G401 (cell line): ENCODE data around the gene PLA2G4F. TPM values are rescaled to one million over a fixed set of nuclear protein-coding genes. Genes with fewer than 3 reads are reported as not detected.

Source experiments
- DNase-seq: peaks from one replicate; pipeline ENCODE4 v3.0.0-alpha.2; 2015; ENCODE audit warnings: low spot score
- in situ Hi-C: cut with HindIII; loops from 2 replicates; pipeline ENCODE4 v1.10.0; 2016; ENCODE audit warnings: low sequenced_read_pairs, mixed read lengths
- total RNA-seq: library from RNA; depleted of rRNA; stranded (reverse); fragments of >200 nt; shearing (Covaris generic); gene quantifications from 2 replicates; pipeline ENCODE4 v1.2.3, GENCODE V29; 2014

Gene PLA2G4F
- total RNA-seq, 1 experiment from 2014 or later, result not detected

GRCh38 chr15:42150219-42150970 lies 6.0 kb downstream of the PLA2G4F start:
- DNase-seq, result no peak
- in situ Hi-C loops, result no loop called here

GRCh38 chr15:42149493-42150218 lies 6.8 kb downstream of the PLA2G4F start:
- no peak for DNase-seq
- in situ Hi-C loops, result no loop called here

- in situ Hi-C loops, result no loop called here
- DNase-seq, result no peak
Observed at GRCh38 chr15:42148808-42149492, 7.5 kb downstream of the PLA2G4F start.

DNA sequence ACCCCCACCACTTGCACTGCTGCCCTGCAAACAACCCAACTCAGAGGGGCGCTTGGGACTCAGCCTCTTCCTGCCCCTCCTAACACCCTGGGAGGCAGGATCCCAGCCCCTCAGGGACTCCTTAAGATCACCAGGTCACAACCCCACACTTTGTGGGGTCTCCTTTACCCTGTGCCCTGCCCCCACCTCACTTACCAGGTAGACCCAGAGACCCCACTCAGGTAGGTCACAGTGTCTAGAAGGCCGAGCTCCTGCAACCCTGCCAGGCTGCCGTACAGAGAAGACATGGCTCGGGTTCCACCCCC lies 9.1 kb downstream of the PLA2G4F start:
- in situ Hi-C loops, result no loop called here
- no peak for DNase-seq

- no peak for DNase-seq
- in situ Hi-C loops, result no loop called here
Observed at GRCh38 chr15:42146551-42147430, 9.6 kb downstream of the PLA2G4F start.

GRCh38 chr15:42145546-42146455 lies 10.6 kb downstream of the PLA2G4F start:
- in situ Hi-C loops, result no loop called here
- DNase-seq, result no peak

DNA sequence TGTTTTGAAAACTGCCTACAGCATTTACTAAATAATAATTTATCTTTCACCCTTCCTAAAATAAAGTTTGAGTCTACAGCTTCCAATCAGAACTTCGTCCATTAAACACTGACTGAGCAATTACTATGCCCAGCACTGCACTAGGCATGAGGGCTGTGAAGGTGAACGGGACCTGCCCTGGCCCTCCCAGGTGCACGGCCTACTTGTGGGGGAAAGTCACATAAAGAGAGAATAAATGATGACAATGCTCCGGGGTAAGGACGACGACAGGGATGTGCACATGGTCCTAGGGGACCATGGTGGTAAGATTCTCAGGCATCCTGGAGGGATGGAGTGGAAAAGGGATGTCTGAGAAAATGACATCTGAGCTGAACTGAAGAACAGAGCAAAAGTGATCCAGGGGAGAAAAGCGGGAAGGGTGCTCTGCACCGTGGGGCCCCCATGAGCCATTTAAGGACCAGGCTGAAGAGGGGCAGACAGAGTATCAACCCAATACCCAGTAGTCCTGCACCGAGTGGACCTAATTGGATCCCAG lies 11.5 kb downstream of the PLA2G4F start:
- in situ Hi-C loops, result no loop called here
- no peak for DNase-seq

- in situ Hi-C loops, result no loop called here
- no peak for DNase-seq
Observed at GRCh38 chr15:42143866-42144625, 12.4 kb downstream of the PLA2G4F start.

GRCh38 chr15:42143356-42143755 lies 13.1 kb downstream of the PLA2G4F start:
- in situ Hi-C loops, result no loop called here

GRCh38 chr15:42141795-42142667 lies 14.4 kb downstream of the PLA2G4F start:
- no peak for DNase-seq
- in situ Hi-C loops, result no loop called here

More at GRCh38 chr15:42143356-42143755, 13.1 kb downstream of the PLA2G4F start:
- DNase-seq, result no peak

DNA sequence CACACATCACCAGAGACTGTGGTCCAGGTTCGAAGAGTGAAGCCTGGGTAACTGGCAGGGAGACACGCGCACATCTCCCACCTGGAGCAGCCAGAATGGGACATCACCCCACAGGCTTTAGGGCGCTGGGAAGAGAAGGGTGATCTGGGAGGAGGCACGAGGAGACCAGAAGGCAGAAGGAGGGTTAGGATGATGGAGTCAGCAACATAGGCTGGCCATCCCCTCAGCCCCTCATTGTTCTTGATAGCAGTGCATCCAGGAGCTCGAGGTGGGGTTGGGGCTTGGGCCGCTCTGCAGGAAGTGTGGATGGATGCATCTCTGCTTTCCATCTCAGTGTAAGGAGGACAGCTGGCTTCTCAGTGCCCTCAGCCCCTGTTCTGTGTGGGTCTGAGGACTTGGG lies 15.2 kb downstream of the PLA2G4F start:
- in situ Hi-C loops, result no loop called here

GRCh38 chr15:42140383-42141070 lies 15.9 kb downstream of the PLA2G4F start:
- in situ Hi-C loops, result no loop called here

More for the DNA sequence above, 15.2 kb downstream of the PLA2G4F start:
- no peak for DNase-seq

GRCh38 chr15:42139596-42139995 lies 16.8 kb downstream of the PLA2G4F start:
- DNase-seq, result no peak
- in situ Hi-C loops, result no loop called here

More at GRCh38 chr15:42140383-42141070, 15.9 kb downstream of the PLA2G4F start:
- no peak for DNase-seq

DNA sequence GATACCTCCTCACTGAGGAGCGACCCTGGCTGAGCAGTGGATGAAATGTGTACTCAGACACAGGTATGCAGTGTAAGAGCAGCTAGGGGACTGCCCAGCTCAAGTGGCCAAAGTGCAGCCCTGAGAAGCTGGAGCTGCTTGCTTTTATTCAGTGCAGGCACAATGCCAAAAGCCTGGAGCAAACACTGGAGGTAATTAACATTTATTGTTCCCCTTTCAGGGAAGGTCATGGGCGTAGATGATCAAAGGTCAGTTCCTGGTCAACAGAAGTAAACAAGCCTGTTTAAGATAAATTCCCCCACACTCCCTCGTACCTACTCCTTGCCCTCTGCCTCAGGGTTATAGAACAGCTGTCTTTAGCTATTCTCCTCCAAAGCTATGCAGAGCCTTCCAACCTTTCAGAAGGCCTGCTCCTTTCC lies 17.5 kb downstream of the PLA2G4F start:
- in situ Hi-C loops, result no loop called here

DNA sequence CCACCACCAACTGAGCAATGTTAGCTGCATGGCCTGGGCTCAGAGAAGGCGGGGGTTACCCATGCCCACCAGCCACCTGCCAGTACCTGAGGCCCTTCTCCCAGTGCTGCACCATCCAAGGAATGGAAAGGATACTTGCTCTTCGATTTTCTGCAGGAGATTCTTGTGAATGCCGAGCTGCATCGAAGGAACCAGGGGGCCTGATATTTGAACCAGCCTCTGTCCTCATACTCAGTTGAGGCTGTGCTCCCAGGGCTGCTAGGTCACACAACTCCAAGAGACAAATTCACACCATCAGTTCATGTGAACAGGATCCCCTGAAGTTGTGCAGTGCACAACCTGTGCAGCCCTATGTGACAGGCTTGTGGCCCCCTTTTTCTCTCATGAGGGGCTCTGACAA lies 18.0 kb downstream of the PLA2G4F start:
- in situ Hi-C loops, result no loop called here
- DNase-seq, result no peak

More for the DNA sequence above, 17.5 kb downstream of the PLA2G4F start:
- no peak for DNase-seq
